K562 (cell line): Measurements from ENCODE around the gene PIANP. TPM values are rescaled to one million over a fixed set of nuclear protein-coding genes. Genes with fewer than 3 reads are reported as not detected.

ENCODE experiments used
- BRCA1 ChIP-seq, 2 experiments: fragments of 450-650 bp in 1 of 2; sonication (generic) in 1 of 2; formaldehyde crosslinking in 1 of 2; IDR thresholded peaks; 2 replicates each; pipeline versions ENCODE4 v1.5.0 to v1.6.1; 2017 to 2020; ENCODE audit warnings: mild to moderate bottlenecking in 1 of 2, missing genetic modification reagents in 1 of 2
- COPS2 ChIP-seq: fragments of 450-650 bp; conservative IDR thresholded peaks from 2 replicates; pipeline ENCODE4 v1.6.1; 2016; ENCODE audit warnings: mild to moderate bottlenecking, moderate library complexity
- GTF2E2 ChIP-seq: fragments of 200-800 bp; sonication (Bioruptor generic); IDR thresholded peaks from 2 replicates; pipeline ENCODE4 v1.6.1; 2016; ENCODE audit warnings: missing genetic modification characterization, missing compliant biosample characterization
- HDAC6 ChIP-seq: IDR thresholded peaks from 2 replicates; pipeline ENCODE4 v1.6.1; 2012; ENCODE audit warnings: low read depth, mild to moderate bottlenecking, control low read depth, inconsistent platforms, low read length, moderate library complexity
- KAT8 ChIP-seq: fragments of 450-650 bp; IDR thresholded peaks from 2 replicates; pipeline ENCODE4 v1.6.1; 2016; ENCODE audit warnings: low read depth, mild to moderate bottlenecking
- MBD2 ChIP-seq: sonication (generic); IDR thresholded peaks from 2 replicates; pipeline ENCODE4 v1.6.1; 2016; ENCODE audit warnings: low read depth, borderline replicate concordance
- MITF ChIP-seq: IDR thresholded peaks from 2 replicates; pipeline ENCODE4 v1.6.1; 2014; ENCODE audit warnings: antibody characterized with exemption
- PCBP1 ChIP-seq: fragments of 200-400 bp; formaldehyde crosslinking; IDR thresholded peaks from 2 replicates; pipeline ENCODE4 v1.6.1; 2018; ENCODE audit warnings: mild to moderate bottlenecking, low read depth, low read length; ENCODE audit not compliant: poor library complexity, severe bottlenecking
- PHF20 ChIP-seq: fragments of 450-650 bp; IDR thresholded peaks from 2 replicates; pipeline ENCODE4 v1.6.1; 2018; ENCODE audit not compliant: partially characterized antibody
- PREB ChIP-seq: sonication (generic); formaldehyde crosslinking; IDR thresholded peaks from 2 replicates; pipeline ENCODE4 v1.8.1; 2023; ENCODE audit warnings: mild to moderate bottlenecking, missing genetic modification reagents
- PRPF4 ChIP-seq: fragments of 200-400 bp; formaldehyde crosslinking; IDR thresholded peaks from one replicate; pipeline ENCODE4 v1.6.1; 2017; ENCODE audit warnings: low read length, low read depth, mild to moderate bottlenecking; ENCODE audit not compliant: insufficient read depth, poor library complexity, severe bottlenecking
- RBFOX2 ChIP-seq: fragments of 200-400 bp; formaldehyde crosslinking; IDR thresholded peaks from 2 replicates; pipeline ENCODE4 v1.6.1; 2017; ENCODE audit warnings: low read depth, mild to moderate bottlenecking, low read length, moderate library complexity
- SAFB ChIP-seq: fragments of 200-400 bp; formaldehyde crosslinking; IDR thresholded peaks from 2 replicates; pipeline ENCODE4 v1.6.1; 2017; ENCODE audit warnings: low read depth, low read length, borderline replicate concordance
- SFPQ ChIP-seq: fragments of 200-400 bp; formaldehyde crosslinking; IDR thresholded peaks from 2 replicates; pipeline ENCODE4 v1.6.1; 2017; ENCODE audit warnings: mild to moderate bottlenecking, low read depth, low read length, moderate library complexity
- TAF9B ChIP-seq: fragments of 450-650 bp; IDR thresholded peaks from 2 replicates; pipeline ENCODE4 v1.6.1; 2018; ENCODE audit warnings: mild to moderate bottlenecking; ENCODE audit not compliant: partially characterized antibody
- TARDBP ChIP-seq: fragments of 450-650 bp; IDR thresholded peaks from 2 replicates; pipeline ENCODE4 v1.6.1; 2016
- TSC22D4 ChIP-seq: fragments of 450-650 bp; IDR thresholded peaks from 2 replicates; pipeline ENCODE4 v1.6.1; 2016; ENCODE audit warnings: missing genetic modification characterization, missing biosample characterization, control low read depth
- WHSC1 ChIP-seq: IDR thresholded peaks from one replicate; pipeline ENCODE4 v1.6.1; 2012; ENCODE audit warnings: low read length, control low read depth, inconsistent platforms
- ZC3H8 ChIP-seq: fragments of 450-650 bp; IDR thresholded peaks from 2 replicates; pipeline ENCODE4 v1.6.1; 2017
- ZNF274 ChIP-seq: IDR thresholded peaks from 2 replicates; pipeline ENCODE4 v1.6.1; 2011; ENCODE audit warnings: low read depth, mild to moderate bottlenecking, low read length, moderate library complexity, borderline replicate concordance
- ZNF280A ChIP-seq: fragments of 450-650 bp; IDR thresholded peaks from 2 replicates; pipeline ENCODE4 v1.6.1; 2018; ENCODE audit warnings: mild to moderate bottlenecking, low read depth; ENCODE audit not compliant: partially characterized antibody
- polyA plus RNA-seq, 8 experiments: library from polyadenylated mRNA; depleted of rRNA in 4 of 8; stranded (reverse) in 5 of 8; unstranded in 3 of 8; fragments of >200 nt; fragmentation: Nextera tagmentation in 2 of 8; fragmentation: Illumina TruSeq in 1 of 8; extraction: Ambion mirVana in 2 of 8; extraction: Trizol in 1 of 8; gene quantifications; 2 replicates each; pipeline versions ENCODE4 v1.2.1 to v1.2.3, GENCODE V29; 2011 to 2014; ENCODE audit warnings: inconsistent platforms in 1 of 8, missing spikeins in 1 of 8
- total RNA-seq, 7 experiments: library from RNA; depleted of rRNA in 6 of 7; stranded (reverse); fragments of >200 nt in 6 of 7; fragmentation: Illumina TruSeq in 2 of 7; extraction: Trizol in 2 of 7; gene quantifications; 2 replicates each; pipeline versions ENCODE4 v1.2.1 to v1.2.3, GENCODE V29; 2011 to 2021; ENCODE audit warnings: low replicate concordance in 1 of 7

Gene PIANP
- total and polyA plus RNA-seq, 9 of the 15 experiments (the other 6 are each of a cell fraction or from before 2014, with no cell fraction given) = 0.07 TPM; not detected in 8

GRCh38 chr12:6723607-6724408 lies 23.2 kb upstream of the PIANP start, which contains the start of gene COPS7A (continued):
- TF ChIP-seq PCBP1 (no peak), TAF9B (peak; percentile 76), TARDBP (0 out of 2 replicates have a peak, but pooled peaks have one; percentile 40), WHSC1 (no peak), ZNF274 (no peak), MITF (peak; percentile 81; the same call in 1 of the 2 replicates), RBFOX2 (peak; percentile 88), SFPQ (no peak), MBD2 (peak; percentile 77), GTF2E2 (tag) (peak; percentile 75; the same call in 1 of the 2 replicates), HDAC6 (no peak), PREB (CRISPR knock-in tag) (no peak), SAFB (no peak), KAT8 (no peak), ZC3H8 (no peak), PHF20 (peak; percentile 84), ZNF280A (no peak), BRCA1 (IDR thresholded peaks at IDR 0.05) (no peak), BRCA1 (CRISPR knock-in tag; IDR thresholded peaks at IDR 0.05) (no peak), PRPF4 (no peak), TSC22D4 (tag) (no peak), COPS2 (no peak)
